Epithelial cell of alveolus of lung (primary cell): ENCODE data around the gene SHISAL2A. TPM values are rescaled to one million over a fixed set of nuclear protein-coding genes. Genes with fewer than 3 reads are reported as not detected.

ENCODE experiments used
- total RNA-seq: library from RNA; depleted of rRNA; stranded (reverse); fragments of >200 nt; gene quantifications from 2 replicates; pipeline ENCODE4 v1.2.1, GENCODE V29; 2015

The SHISAL2A gene
- total RNA-seq: not detected in 2 replicates

GRCh38 chr1:52632732-52633290 lies at the start of gene SHISAL2A:
Gene SHISAL2A, plus strand, starts transcription at chr1:52633168. Its CDS starts 326 bp downstream, at chr1:52633494.

GRCh38 chr1:52601991-52602855 lies 30.7 kb upstream of the SHISAL2A start, which contains the start of gene GPX7:
Gene GPX7, plus strand, starts transcription at chr1:52602371. Its CDS starts 39 bp downstream, at chr1:52602410.

GRCh38 chr1:52697795-52698674 lies 65.1 kb downstream of the SHISAL2A start, which contains the start of gene COA7:
Gene COA7, minus strand, starts transcription at chr1:52698347. Its CDS starts 21 bp downstream, at chr1:52698326.

Other genes starting within 250 kb of the SHISAL2A start
- 7.1 and 8.1 TPM in 2 replicates for gene ORC1, start 228.7 kb upstream of the SHISAL2A start, total RNA-seq
- gene PRPF38A, start 228.6 kb upstream of the SHISAL2A start, total RNA-seq: 10.0 and 20.0 TPM in 2 replicates
- 12.8 and 21.6 TPM in 2 replicates for gene TUT4, start 80.1 kb upstream of the SHISAL2A start, total RNA-seq
- 21.9 and 55.5 TPM in 2 replicates for gene GPX7, start 30.8 kb upstream of the SHISAL2A start, total RNA-seq
- gene COA7, start 65.2 kb downstream of the SHISAL2A start, total RNA-seq: 7.4 and 12.0 TPM in 2 replicates
- 27.0 and 34.9 TPM in 2 replicates for gene ZYG11B, start 93.3 kb downstream of the SHISAL2A start, total RNA-seq
- gene ZYG11A, start 209.6 kb downstream of the SHISAL2A start, total RNA-seq: 0.96 and 1.0 TPM in 2 replicates